GM23248 (cell line): ENCODE measurements around the gene TMEM248. TPM values are rescaled to one million over a fixed set of nuclear protein-coding genes. Genes with fewer than 3 reads are reported as not detected.

ENCODE experiments used
- polyA plus RNA-seq: library from polyadenylated mRNA; unstranded; fragments of >200 nt; fragmentation: Nextera tagmentation; extraction: Ambion mirVana; gene quantifications from 2 replicates; pipeline ENCODE4 v1.2.1, GENCODE V29; 2016
- small RNA-seq: library from RNA; depleted of rRNA; stranded (forward); fragments of <200 nt; gene quantifications from one replicate; pipeline ENCODE3, GENCODE V24; 2014; ENCODE audit warnings: low read depth, low replicate concordance
- total RNA-seq: library from RNA; depleted of rRNA; stranded (reverse); fragments of >200 nt; shearing (Covaris generic); gene quantifications from 2 replicates; pipeline ENCODE4 v1.2.3, GENCODE V29; 2014; rRNA removed

The TMEM248 gene
- total and polyA plus RNA-seq, 2 experiments from 2014 or later = 98.0 to 113 TPM

Small RNAs within 50 kb of the gene (small RNA-seq; reads per million reads assigned to genes)
- not detected for gene RF00017
- gene RN7SL43P = not detected
- gene RNU6-1254P = not detected

Other genes starting within 250 kb of the TMEM248 start
- 70.8 and 71.5 TPM in 2 replicates for gene RABGEF1, start 180.5 kb upstream of the TMEM248 start, total RNA-seq
- gene RABGEF1, start 180.5 kb upstream of the TMEM248 start, polyA plus RNA-seq = 64.5 and 68.2 TPM in 2 replicates
- gene SBDS, start 74.4 kb downstream of the TMEM248 start, total RNA-seq = 143 and 151 TPM in 2 replicates
- 241 and 244 TPM in 2 replicates for gene SBDS, start 74.4 kb downstream of the TMEM248 start, polyA plus RNA-seq
- 11.1 and 62.0 TPM in 2 replicates for gene TYW1, start 75.6 kb downstream of the TMEM248 start, total RNA-seq
- 13.8 and 14.7 TPM in 2 replicates for gene TYW1, start 75.6 kb downstream of the TMEM248 start, polyA plus RNA-seq